Hematopoietic multipotent progenitor cell treated with erythropoietin and hydrocortisone succinate and interleukin-3 and kit ligand, for 17 days (in vitro differentiated cells): ENCODE measurements around the gene FANCG.

Source experiments
- DNase-seq: peaks from one replicate; pipeline ENCODE4 v3.0.0-alpha.2; 2015; ENCODE audit warnings: low spot score

Gene FANCG

DNA sequence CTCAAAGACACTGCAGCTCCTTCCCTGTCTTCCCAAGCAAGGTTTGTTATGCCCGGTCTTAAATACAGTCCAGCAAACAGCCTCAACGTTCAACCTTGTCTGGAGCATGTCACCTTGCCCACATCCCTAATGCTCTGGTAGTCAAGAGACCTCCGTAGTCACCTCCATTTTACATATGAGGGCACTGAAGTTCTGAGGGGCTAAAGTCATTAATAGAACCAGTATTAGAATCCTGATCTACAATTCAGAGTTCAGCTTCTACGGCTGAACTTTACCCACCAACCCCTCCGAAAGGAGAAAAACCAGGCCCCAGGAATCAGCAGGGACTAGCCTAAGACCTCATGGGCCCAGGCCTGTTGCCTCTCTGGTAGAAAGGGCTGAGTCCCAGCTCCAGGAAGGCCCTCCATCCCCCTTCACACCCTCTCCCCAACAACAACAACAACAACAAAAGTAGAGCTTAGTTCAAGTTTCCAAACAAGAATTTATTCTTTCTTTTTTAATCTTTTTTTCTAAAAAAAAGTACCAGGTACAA lies 24.0 kb upstream of the FANCG start:
- DNase-seq, result no peak

DNA sequence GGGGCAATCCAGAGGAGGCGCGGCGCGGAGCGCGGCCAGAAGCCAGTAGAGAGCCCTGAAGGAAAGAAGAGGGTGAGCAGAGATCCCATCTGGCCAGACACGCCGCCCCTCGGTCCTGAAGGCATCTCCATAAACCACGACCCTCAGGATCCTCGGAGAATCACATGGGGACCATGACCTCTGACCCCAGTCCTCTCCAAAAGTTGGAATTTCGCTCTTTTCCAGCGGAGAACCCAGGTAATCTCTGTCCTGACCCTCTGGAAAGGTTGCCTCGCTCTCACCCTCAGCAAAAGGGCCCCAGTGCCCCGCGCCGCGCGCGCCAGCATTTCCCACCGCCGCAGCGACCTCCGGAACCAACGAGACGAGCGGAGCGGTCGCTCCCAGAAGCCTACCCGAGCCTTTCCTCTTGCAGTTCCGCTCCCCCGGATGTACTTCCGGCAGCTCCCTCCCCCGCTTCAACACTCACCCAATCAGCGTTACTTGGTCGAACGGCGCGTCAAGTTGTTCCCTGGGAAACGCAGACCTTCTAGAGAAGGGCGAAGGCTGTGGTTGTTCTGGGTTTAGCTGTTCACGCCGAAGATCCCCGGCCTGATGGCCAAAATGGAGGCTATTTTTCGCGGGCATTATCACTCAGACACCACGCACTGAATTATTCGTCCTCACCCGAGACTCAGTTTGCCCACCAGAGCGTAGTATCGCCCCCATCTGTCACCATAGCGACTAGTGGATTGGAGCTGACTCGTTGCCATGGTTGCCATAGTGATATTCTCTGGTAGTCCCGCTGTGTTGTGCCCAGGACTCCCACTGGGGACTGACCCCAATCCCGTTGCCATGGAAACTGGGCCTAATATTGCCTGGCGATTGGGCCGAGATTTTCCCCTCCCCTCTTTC lies 23.3 kb upstream of the FANCG start, which contains the start of gene STOML2:
STOML2 (minus strand) TSS at position 363 of the 891 bp plus-strand sequence; CDS start at position 326, 37 bp downstream.
- DNase-seq, result peak; percentile 94

DNA sequence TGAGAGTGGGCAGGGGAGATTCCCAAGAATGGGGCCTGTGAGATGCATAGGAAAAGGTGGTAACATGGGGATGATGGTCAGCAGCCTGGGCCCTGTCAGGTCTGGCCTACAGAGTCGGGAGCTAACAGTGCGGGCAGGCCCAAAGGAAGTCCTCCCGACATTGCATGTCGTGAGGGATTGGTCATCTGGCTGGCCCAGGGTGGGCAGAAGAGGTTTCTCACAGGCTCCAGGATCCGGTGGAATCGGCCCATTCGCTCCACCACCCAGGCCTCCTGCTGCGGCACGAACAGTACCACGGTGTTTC lies 22.7 kb upstream of the FANCG start:
- no peak for DNase-seq

DNA sequence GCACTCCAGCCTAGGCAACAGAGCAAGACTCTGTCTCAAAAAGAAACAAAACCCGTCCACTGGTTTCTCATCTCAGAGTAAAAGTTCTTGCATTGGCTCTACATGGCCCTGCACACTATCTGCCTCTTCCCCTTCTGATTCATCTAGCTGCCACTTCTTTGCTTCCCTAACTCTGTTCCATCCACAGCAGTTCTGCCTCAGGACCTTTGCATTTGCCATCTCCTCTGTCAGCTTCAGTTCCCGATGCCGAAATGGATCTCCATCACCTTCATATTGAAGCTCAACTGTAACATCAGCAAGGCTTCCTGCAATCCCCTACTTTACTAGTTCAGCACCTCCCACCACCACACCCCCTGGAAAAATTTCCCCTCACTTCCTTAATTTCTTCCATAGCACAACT lies 17.8 kb upstream of the FANCG start:
- DNase-seq, result no peak

DNA sequence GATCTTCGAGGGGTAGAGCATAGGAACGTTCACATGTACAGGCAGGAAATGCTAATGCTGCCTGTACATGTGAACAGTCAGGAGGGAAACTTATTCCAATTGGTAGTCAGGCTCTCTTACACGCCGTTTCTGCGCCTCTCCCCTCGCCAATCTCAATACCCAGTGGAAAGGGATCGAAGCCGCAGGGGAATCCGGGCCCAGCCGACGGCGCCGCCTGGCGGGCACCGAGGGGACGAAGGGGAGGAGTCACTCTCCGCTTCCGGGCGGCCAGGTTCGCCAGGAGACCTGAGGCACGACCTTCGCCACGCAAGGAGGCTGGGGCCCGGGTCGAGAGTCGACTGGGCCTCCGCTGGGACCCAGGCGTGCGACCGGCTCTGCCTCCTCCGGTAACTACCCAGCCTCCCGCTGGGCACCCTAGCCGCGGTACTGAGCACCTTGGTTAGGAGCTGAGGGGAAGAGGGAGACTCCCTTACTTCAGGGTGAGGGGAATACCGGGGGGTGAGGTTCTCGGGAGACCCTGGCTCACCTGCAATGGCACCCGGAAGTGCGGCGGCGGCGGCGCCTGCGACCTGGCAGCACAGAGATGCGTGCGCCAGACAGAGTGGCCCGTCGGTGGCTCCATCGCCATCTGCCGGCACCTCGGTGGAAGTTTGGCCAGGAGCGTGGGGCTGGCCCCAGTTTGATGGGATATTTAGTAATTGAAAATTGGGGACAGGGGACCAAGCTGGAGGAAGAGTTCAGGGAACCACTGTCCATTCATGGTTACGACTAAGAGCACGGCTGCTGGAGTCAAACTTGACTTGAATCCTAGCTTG lies 16.5 kb upstream of the FANCG start, which contains the start of gene PIGO:
PIGO (minus strand) TSS at position 557 of the 815 bp plus-strand sequence. CDS start 1,026 bp downstream, outside the sequence.
- DNase-seq, result peak; percentile 91

DNA sequence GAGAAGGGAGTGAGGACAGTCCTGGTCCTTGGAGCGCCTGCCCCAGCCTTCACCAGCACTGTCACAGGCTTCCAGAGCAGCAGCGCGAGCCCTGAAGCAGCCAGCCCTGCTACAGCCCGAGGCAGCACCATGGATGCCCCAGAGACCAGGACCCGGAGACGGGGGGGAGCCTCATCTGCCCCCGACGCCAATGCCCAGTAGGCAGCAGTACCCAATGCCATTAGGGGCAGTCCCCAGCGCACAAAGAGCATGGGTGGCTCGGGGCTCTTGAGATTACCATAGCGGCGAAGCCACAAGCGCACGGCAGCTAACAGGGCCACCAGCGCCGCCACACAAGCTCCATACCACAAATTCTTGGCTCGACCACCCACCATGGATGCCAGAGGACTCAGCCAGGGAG lies 11.8 kb upstream of the FANCG start:
- DNase-seq, result no peak

DNA sequence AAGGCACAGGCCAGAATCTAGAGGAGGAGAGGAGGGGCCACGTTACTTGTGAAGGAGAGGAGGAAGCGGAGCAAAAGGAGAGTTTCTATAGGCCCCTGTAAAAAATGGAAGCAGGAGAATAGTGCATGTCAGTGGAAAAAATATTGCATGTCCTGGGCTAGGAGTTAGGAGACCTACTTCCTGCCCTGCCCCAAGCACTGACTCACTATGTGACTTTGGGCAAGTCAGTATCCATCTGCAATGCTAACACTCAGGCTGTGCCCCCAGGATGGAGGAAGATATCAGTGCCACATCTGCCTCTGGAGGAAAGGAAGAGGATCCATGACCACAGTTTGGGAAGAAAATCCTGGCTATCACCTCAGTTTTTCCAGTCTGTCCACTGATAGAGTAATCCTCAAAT lies 9.7 kb upstream of the FANCG start:
- DNase-seq, result no peak

DNA sequence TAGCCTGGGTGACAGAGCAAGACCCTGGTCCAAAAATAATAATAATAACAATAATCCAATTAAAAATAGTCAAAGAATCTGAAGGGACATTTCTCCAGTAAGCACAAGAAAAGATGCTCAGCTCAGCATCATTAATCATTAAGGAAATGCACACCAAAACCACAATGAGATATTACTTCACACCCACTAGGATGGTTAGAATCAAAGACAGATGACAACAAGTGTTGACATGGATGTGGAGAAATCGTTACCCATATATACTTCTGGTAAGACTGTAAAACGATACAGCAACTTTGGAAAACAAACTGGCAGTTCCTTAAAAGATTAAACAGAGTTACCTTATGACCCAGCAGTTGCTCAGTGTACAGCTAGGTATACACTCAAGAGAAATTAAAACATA lies 5.3 kb upstream of the FANCG start:
- DNase-seq, result no peak

DNA sequence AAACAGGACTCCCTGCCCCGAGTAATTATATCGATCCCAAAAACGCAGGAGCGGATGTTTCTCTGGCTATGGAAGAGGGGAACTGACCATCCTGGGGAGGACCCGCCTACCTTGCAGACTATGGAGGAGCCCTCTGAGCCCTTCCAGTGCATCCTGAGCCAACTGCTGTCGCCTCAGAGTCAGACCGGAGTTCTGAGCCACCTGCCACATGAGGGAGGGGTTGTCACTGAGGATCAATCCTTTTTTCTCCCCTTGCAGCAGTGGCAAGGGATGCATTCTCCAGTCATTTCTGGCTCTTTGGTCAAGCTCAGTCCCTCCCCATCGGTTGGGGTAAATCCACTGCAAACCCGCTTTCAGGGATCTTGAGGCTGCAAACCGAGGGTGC lies 709 bp downstream of the FANCG start:
- DNase-seq, result no peak

DNA sequence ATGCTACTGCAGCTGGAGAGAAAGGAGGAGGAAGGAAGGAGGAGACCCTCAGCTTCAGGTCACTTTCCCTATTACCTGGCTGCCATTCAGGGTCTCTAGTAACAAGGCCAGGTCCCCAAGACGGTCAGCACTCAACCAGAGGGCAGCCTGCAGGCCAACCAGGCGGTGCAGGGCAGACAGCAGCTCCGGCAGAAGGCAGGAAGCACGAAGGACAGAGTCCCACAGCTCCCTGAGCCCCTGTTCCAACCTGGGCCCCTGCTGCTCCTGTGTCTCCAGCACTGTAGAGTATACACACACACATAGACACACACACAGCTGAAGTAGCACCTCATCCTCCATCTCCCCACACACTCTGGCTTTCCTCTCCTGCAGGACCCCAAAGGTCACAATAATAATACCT lies 1.7 kb downstream of the FANCG start:
- DNase-seq, result no peak

DNA sequence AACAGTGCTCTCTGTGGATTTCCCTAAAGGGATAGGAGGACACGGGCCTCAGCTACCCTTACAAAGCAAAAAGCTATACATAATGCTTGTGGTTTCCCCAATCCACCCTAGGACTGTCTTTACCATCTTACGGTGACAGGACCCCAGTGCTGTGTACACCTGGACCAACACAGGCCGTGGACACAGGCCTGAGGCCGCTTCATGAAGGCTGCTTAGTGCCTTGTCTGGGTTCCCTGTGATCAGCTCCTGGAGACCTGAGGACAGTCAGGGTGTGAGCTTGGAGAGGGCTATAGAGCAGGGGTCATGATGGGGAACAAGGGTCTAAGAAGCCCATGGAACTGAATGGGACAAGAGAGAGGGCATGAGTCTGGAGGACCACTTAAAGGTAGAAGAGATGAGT lies 2.9 kb downstream of the FANCG start:
- no peak for DNase-seq

DNA sequence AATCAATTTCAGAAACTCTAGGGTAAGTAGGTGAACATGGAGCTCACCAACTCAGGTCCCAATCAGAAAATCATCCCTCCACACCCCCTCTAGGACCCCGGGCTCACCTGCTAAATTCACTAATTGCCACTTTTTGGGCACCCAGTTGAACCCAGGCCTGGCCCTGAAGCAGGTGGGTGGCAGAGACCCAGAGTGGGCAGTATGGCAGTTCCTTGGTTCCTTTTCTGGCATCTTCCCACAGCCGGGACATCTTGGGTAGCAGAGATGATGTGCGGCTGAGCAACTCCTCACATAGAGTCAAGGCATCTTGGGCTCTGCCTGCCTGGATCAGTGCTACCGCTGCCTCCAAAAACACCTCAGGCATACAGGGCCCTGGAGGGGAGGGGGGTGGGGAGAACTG lies 4.4 kb downstream of the FANCG start:
- DNase-seq, result no peak

DNA sequence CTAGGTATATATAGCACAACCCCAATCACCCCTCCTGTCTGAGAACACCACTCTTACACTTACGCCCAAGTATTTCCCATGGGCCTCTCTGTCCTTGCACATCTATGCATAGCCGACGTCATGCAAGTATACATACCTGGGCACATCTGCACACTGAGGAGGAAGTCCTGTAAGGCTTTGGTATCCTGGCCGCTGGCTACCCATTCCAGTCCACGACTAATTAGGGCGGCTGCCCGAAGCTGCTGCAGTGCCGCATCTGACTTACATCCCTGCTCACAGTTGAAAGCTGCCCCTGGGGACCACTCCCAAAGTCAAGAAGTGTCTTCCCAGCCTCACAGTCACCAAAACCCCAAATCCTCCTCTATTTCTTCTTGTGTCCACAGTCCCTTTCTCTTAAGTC lies 5.0 kb downstream of the FANCG start:
- DNase-seq, result no peak

DNA sequence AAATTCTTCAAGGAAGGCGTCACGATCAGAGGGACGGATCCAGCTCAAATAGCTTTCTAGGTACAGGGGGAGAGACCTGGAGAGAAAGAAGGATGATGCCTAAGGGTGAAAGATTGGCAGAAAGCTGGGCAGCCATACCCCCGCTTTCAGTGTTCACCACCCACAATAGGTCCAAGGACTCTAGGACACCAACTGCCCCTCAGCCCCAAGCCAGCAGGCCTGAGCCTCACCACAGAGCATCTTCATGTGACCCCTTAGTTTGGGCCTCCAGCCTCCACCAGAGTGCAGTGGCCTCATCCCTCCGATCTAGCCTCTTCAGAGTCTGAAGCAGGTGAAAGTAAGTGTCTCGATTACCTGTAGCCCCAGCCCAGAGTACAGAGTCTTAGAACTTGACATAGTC lies 5.6 kb downstream of the FANCG start:
- DNase-seq, result no peak

DNA sequence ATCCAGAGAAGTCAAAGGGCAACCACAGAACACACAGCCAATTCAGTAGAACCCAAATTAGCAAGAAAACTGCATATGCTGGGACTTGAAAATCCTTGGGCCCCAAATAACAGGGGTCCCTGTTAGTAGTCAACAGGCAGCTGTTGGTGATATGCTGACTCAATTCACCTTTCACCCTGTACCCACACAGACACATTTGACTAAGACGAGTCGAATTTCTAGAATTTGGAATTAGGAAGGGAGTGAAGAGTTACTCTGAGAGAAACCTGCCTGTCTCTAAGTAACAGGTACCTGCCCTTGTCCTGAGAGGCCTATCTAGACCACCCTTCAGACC lies 6.5 kb downstream of the FANCG start:
- DNase-seq, result no peak

DNA sequence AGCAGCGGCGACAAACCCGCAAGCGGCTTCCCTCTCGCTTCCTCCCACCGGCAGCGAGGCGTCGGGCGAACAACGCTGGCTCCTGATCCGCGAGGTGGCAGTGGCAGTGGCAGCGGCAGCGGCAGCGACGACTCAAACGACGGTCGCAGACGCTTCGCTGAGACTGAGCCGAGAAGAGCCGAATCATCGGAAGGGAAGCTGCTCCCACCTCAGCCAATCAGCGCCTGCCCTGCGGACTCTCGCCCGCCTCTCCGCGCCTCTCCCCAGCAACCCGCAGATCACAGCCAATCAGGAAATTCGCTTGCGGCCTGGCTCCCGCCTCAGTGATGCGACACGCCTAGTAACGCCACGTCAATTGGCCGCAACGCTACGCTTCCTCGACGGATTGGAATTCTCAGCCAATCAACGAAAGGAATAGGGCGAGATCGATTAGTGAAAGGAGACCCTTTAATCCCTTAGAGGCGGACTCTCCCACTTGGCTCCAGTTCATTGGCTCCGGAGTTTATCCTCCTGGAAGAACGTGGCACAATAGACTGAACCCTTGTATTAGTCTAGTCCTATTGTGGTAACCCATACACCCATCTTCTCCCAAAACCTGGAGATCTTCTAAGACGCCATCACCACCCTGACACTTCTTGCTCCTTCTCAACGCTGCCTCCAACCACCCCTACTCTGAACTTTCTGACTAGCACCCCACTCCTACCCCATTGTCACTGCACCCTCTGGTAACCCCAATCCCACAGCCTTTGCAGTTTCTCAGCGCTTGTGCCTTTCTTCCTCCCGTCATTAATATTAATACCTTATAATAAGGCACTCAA lies 7.1 kb downstream of the FANCG start, which contains the start of gene VCP:
VCP (minus strand) TSS at position 165 of the 818 bp plus-strand sequence. CDS start 272 bp downstream, outside the sequence.
- peak; percentile 99 for DNase-seq

DNA sequence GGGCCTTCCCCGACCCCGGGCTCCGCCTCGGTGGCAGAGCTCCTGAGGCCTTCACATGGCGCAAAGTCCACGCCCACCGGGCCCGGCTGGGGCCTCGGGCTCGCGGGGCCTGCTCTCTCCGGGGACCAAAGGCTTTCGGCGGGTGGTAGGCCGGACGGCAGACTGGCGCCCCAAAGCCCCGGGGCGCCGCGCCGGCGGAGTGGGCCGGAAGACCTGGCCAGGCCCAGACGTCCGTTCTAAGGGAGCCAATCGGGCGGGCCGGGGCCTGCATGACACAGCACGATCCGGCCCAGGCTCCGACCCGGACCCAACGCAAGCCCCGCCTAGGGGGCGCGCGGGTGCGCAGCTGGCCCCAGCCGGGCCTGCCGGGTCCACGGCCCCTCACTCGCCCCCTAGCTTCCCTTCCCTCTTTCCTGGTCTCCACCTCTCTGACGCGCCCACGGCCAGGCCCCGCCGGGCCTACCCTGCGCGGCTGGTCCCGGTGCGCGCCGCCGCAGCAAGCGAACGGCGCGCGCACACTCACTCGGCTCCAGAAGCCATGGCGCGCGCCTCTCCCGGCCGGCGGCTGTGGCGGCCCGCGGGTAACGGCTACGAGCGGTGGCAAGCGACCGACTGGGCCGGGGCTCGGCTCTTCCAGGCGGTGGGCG lies 7.8 kb downstream of the FANCG start:
- DNase-seq, result peak; percentile 90

DNA sequence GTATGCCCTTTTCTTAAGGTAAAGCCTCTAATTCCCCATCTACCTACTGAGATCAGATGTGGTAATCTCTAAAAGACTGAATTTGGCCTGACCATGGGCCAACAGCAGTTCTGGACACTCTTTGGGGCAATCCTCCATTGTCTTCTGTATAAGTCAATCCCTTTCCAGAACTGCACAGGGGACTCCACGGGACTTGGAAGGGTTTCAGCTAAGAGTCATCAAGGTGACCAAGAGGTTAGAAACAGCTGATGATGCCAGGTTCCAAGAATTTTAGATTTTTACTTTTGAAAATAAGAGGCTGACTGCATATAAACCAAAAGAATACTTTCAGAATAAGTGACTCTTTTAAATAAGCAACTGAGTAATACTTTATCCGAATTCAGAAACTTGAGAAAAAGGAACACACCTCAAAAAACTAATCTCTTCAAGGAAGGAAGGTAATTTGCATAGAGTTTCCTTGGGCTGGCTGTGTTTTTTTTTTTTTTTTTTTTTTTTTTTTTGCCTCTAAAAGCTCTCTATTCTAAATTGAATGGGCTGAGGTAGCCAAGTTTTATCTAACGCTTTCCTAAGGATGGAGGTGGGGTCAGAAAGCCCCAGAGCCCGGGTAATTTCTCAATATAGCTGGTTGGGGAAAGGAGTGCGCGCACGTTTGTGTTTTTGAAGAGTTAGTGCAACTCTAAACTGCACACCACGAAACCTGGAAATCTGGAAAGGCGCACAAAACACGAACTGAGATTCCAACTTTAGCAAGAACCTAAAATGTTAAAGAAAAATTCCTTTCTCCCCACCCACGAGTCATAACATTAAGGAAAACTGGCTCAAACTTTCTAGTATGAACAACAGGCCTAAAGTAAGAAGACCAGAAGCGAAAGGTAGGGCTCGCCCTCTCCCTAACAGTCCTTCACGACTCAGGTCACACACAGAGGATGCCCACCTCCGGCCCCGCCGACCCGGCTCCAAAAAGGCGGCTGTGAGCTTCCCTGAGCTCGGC lies 8.6 kb downstream of the FANCG start:
- peak; percentile 27 for DNase-seq

DNA sequence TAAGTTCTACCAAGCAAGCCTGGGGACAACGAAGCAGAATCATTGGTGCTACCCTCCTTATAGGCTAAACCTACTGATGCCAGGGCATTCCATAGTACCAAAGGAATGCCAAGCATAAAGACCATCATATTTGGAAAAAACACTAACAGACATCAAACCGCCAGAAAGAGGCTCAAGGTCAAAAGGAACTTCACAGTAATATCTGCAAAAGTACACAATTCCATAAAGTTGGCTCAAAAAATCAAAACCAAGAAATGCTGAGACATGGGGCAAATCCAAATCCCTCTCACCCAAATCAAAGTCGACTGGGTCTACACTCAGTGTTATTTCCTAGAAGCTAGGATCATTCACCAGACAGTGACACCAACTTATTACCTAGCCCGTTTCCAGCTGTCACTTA lies 10.7 kb downstream of the FANCG start:
- no peak for DNase-seq

DNA sequence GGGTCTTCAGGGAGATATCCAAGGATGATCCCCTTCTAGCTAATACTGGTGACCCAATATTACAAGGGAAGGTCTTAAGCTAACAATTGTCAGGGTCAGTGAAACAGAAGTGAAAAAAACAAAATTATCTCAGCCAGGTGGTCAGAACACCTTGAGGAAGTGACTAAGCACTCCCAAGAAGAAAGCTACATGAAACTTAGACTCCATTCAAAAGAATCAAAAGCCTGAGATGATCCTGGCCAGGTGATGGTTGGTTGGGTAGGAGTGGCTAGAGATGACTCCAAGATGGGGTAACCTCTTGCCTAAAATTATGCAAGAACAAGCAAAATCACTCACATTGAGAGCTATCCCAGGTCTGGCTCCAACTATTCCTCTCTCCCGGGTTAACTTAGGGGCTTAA lies 12.7 kb downstream of the FANCG start:
- DNase-seq, result no peak
